GM15510 (cell line): ENCODE results near the gene PLPP7.

ENCODE experiments used
- POLR2A ChIP-seq: IDR thresholded peaks from 3 replicates; pipeline ENCODE4 v1.6.1; 2011; ENCODE audit warnings: borderline replicate concordance; ENCODE audit not compliant: insufficient read length; ENCODE audit errors: extremely low read depth

PLPP7 gene

GRCh38 chr9:131284856-131285255, 4.7 kb upstream of the PLPP7 start:
- no peak for TF ChIP-seq POLR2A

GRCh38 chr9:131287359-131287758, 2.2 kb upstream of the PLPP7 start:
- no peak for TF ChIP-seq POLR2A

GRCh38 chr9:131288217-131288616, 1.3 kb upstream of the PLPP7 start:
- TF ChIP-seq POLR2A: no peak

- TF ChIP-seq POLR2A: no peak
Measured at GRCh38 chr9:131290036-131290766, 678 bp downstream of the PLPP7 start.

GRCh38 chr9:131290767-131291370, 1.3 kb downstream of the PLPP7 start:
- TF ChIP-seq POLR2A: no peak

GRCh38 chr9:131291795-131292315, 2.3 kb downstream of the PLPP7 start:
- no peak for TF ChIP-seq POLR2A

- TF ChIP-seq POLR2A: no peak
Measured at GRCh38 chr9:131292937-131293336, 3.4 kb downstream of the PLPP7 start.

- no peak for TF ChIP-seq POLR2A
Measured at GRCh38 chr9:131296460-131296859, 6.9 kb downstream of the PLPP7 start.

- TF ChIP-seq POLR2A: no peak
Measured at GRCh38 chr9:131296906-131297500, 7.5 kb downstream of the PLPP7 start.

GRCh38 chr9:131297903-131298302, 8.4 kb downstream of the PLPP7 start:
- TF ChIP-seq POLR2A: no peak

GRCh38 chr9:131298341-131298740, 8.8 kb downstream of the PLPP7 start:
- TF ChIP-seq POLR2A: no peak

GRCh38 chr9:131298816-131299215, 9.3 kb downstream of the PLPP7 start:
- no peak for TF ChIP-seq POLR2A

GRCh38 chr9:131299346-131299960, 9.9 kb downstream of the PLPP7 start:
- TF ChIP-seq POLR2A: no peak

GRCh38 chr9:131299961-131300347, 10.4 kb downstream of the PLPP7 start:
- no peak for TF ChIP-seq POLR2A

- TF ChIP-seq POLR2A: no peak
Measured at GRCh38 chr9:131300444-131300843, 10.9 kb downstream of the PLPP7 start.
